Astrocyte (in vitro differentiated cells and primary cell): Measurements from ENCODE around the gene TNK1. TPM values are rescaled to one million over a fixed set of nuclear protein-coding genes. Genes with fewer than 3 reads are reported as not detected.
A peak's percentile ranks its signal among the peaks of the same experiment; 100 is the strongest.

ENCODE experiments used
- DNase-seq: peaks from one replicate; pipeline ENCODE4 v3.0.0-alpha.2; 2010; ENCODE audit warnings: low read depth
- FAIRE-seq: peaks from 2 replicates; lab custom pipeline; 2011; peaks lifted over from hg19 to GRCh38; lab: Jason Lieb, UNC
- H2AFZ ChIP-seq: 2 replicates; pipeline ENCODE4 v1.6.0; 2012; ENCODE audit warnings: low read depth, low read length, inconsistent platforms
- H3K27ac ChIP-seq: 2 replicates; pipeline ENCODE4 v1.5.1; 2011; ENCODE audit warnings: low read depth, low read length, inconsistent platforms
- H3K27me3 ChIP-seq: 2 replicates; pipeline ENCODE4 v1.6.0; 2011; ENCODE audit warnings: low read length, inconsistent platforms; ENCODE audit not compliant: insufficient read depth
- H3K36me3 ChIP-seq: 2 replicates; pipeline ENCODE4 v1.5.1; 2011; ENCODE audit warnings: low read length, inconsistent platforms; ENCODE audit not compliant: insufficient read depth
- H3K4me1 ChIP-seq: 2 replicates; pipeline ENCODE4 v1.5.1; 2011; ENCODE audit warnings: low read length, inconsistent platforms; ENCODE audit not compliant: insufficient read depth
- H3K4me2 ChIP-seq: 2 replicates; pipeline ENCODE4 v1.6.0; 2012; ENCODE audit warnings: low read length, inconsistent platforms
- H3K4me3 ChIP-seq: 2 replicates; pipeline ENCODE4 v1.5.1; 2011; ENCODE audit warnings: low read depth, mild to moderate bottlenecking, low read length, inconsistent platforms; ENCODE audit not compliant: insufficient read depth
- H3K79me2 ChIP-seq: 2 replicates; pipeline ENCODE4 v1.6.0; 2012; ENCODE audit warnings: mild to moderate bottlenecking, low read length, inconsistent platforms; ENCODE audit not compliant: insufficient read depth
- H3K9ac ChIP-seq: 2 replicates; pipeline ENCODE4 v1.6.0; 2012; ENCODE audit warnings: mild to moderate bottlenecking, low read length, inconsistent platforms
- H3K9me3 ChIP-seq: 2 replicates; pipeline ENCODE4 v1.5.1; 2012; ENCODE audit warnings: low read depth, mild to moderate bottlenecking, low read length, inconsistent platforms; ENCODE audit not compliant: insufficient read depth
- H4K20me1 ChIP-seq: 2 replicates; pipeline ENCODE4 v1.6.0; 2012; ENCODE audit warnings: low read length, inconsistent platforms; ENCODE audit not compliant: insufficient read depth
- H3K27ac Mint-ChIP-seq: one replicate; pipeline ENCODE4 v1.8.0; 2021; ENCODE audit warnings: mild to moderate bottlenecking, mixed read lengths; ENCODE audit not compliant: unreplicated experiment
- H3K27me3 Mint-ChIP-seq: one replicate; pipeline ENCODE4 v1.8.0; 2021; ENCODE audit warnings: low read depth, mixed read lengths; ENCODE audit not compliant: unreplicated experiment
- H3K36me3 Mint-ChIP-seq: one replicate; pipeline ENCODE4 v1.8.0; 2021; ENCODE audit warnings: low read depth, mixed read lengths; ENCODE audit not compliant: unreplicated experiment
- H3K4me1 Mint-ChIP-seq: one replicate; pipeline ENCODE4 v1.8.0; 2021; ENCODE audit warnings: low read depth, mixed read lengths; ENCODE audit not compliant: unreplicated experiment
- H3K4me3 Mint-ChIP-seq: one replicate; pipeline ENCODE4 v1.8.0; 2021; ENCODE audit warnings: mild to moderate bottlenecking, moderate library complexity, mixed read lengths; ENCODE audit not compliant: unreplicated experiment
- H3K9me3 Mint-ChIP-seq: one replicate; pipeline ENCODE4 v1.8.0; 2021; ENCODE audit warnings: mild to moderate bottlenecking, mixed read lengths; ENCODE audit not compliant: unreplicated experiment
- CTCF ChIP-seq: IDR thresholded peaks from 2 replicates; pipeline ENCODE4 v1.5.1; 2011; ENCODE audit warnings: low read depth, mild to moderate bottlenecking, inconsistent platforms, low read length, moderate library complexity; ENCODE audit not compliant: insufficient read depth
- EZH2 ChIP-seq: IDR thresholded peaks from 2 replicates; pipeline ENCODE4 v1.6.1; 2012; ENCODE audit warnings: mild to moderate bottlenecking, low read length, inconsistent platforms; ENCODE audit not compliant: insufficient read depth
- total RNA-seq: library from RNA; stranded (reverse); gene quantifications from 2 replicates; pipeline ENCODE4 v1.2.1, GENCODE V29; 2021

TNK1 gene
- total RNA-seq, 1 donor from 2014 or later, result 1.6 TPM

DNA sequence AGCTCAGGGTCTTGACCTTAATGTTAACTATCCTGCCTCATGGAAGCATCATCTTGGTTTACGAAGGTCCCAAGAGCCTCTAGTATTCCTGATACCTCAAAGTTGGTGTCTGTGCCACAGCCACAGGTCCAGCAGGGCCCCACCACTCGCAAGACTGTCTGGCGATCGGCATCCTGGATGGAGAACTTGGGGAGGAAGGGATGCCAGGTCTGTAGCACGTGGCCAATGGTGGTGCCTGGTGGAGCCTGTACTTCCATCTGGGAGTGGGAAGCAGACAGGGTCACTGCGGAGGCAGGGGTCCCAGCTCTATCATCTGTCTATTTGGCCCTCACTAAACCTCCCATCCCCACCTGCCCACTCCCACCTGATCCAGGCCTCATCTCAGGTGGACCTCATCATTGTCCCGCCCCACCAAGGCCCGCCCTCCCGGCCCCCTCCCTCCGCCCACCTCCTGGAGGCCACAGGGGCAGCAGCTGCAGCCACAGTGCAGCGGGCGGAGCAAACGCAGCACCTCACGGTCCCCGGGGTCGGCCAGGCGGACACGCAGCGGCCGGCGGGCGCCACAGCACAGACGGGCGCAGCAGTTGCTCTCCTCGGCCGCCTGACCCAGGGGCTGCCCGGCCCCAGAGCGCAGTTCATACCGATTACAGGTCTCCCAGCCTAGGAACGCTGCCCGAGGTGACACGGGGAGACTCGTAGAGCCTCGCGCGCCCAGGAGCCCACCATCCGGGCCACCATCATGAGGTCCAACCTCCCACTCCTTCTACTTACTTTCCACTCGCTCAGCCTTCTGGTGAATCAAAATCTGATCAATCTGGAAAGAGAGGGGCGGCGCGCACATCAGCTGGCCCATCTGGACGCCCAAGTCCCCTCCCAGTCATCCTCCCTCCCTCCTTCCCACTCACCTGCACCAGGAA lies 12.1 kb downstream of the TNK1 start:
- H2AFZ ChIP-seq, result no peak overlapping the region
- H3K9ac ChIP-seq, result peak overlapping the region; percentile 90
- no peak for DNase-seq

GRCh38 chr17:7393613-7394451 lies 12.9 kb downstream of the TNK1 start:
- Mint-ChIP-seq H3K4me1 (peaks cover 5% of the 10 kb centered on the region), H3K27ac (peak overlapping the region; percentile 83), H3K27me3 (no peaks in the 10 kb centered on the region), H3K4me3 (peak overlapping the region; percentile 92), H3K9me3 (no peaks in the 10 kb centered on the region), H3K36me3 (peaks cover 14% of the 10 kb centered on the region)
- peak overlapping the region; percentile 81 for H3K27ac ChIP-seq
- TF ChIP-seq CTCF, result no peak
- TF ChIP-seq EZH2, result no peak
- peak overlapping the region; percentile 86 for H3K4me3 ChIP-seq
- no peaks in the 10 kb centered on the region for H3K9me3 ChIP-seq
- peaks cover 27% of the 10 kb centered on the region for H4K20me1 ChIP-seq
- peak overlapping the region; percentile 71 for H2AFZ ChIP-seq
- peaks cover 23% of the 10 kb centered on the region for H3K79me2 ChIP-seq
- H3K9ac ChIP-seq, result peak overlapping the region; percentile 90
- no peak for FAIRE-seq
- H3K36me3 ChIP-seq, result peaks cover 20% of the 10 kb centered on the region
- peaks cover 13% of the 10 kb centered on the region for H3K4me1 ChIP-seq
- no peak for DNase-seq
- peak overlapping the region; percentile 99 for H3K4me2 ChIP-seq
- H3K27me3 ChIP-seq, result no peaks in the 10 kb centered on the region

More for the DNA sequence above, 12.1 kb downstream of the TNK1 start:
- no peak for FAIRE-seq
- H3K4me1 Mint-ChIP-seq, result peaks cover 5% of the 10 kb centered on the region
- H3K27ac ChIP-seq, result no peak overlapping the region
- peaks cover 36% of the 10 kb centered on the region for H4K20me1 ChIP-seq
- no peaks in the 10 kb centered on the region for H3K27me3 ChIP-seq
- H3K4me2 ChIP-seq, result peak overlapping the region; percentile 99
- H3K4me3 ChIP-seq, result peak overlapping the region; percentile 86
- no peaks in the 10 kb centered on the region for H3K9me3 Mint-ChIP-seq
- H3K36me3 ChIP-seq, result peaks cover 25% of the 10 kb centered on the region
- H3K79me2 ChIP-seq, result peaks cover 23% of the 10 kb centered on the region
- no peaks in the 10 kb centered on the region for H3K27me3 Mint-ChIP-seq
- no peaks in the 10 kb centered on the region for H3K9me3 ChIP-seq
- peaks cover 14% of the 10 kb centered on the region for H3K36me3 Mint-ChIP-seq
- H3K4me1 ChIP-seq, result peaks cover 13% of the 10 kb centered on the region
- H3K27ac Mint-ChIP-seq, result peak overlapping the region; percentile 78
- H3K4me3 Mint-ChIP-seq, result peak overlapping the region; percentile 92
- TF ChIP-seq EZH2 (no peak), CTCF (no peak)
